OCI-LY1 (cell line): ENCODE data around the gene HEMGN.

Source experiments
- H2AFZ ChIP-seq: fragments of 200-600 bp; sonication (generic), shearing (Covaris generic); 2 replicates; pipeline ENCODE4 v1.6.0; 2014; ENCODE audit warnings: antibody characterized with exemption, mild to moderate bottlenecking, low read length
- H3F3A ChIP-seq: fragments of 200-600 bp; sonication (generic), shearing (Covaris generic); 2 replicates; pipeline ENCODE4 v1.6.0; 2014; ENCODE audit warnings: mild to moderate bottlenecking, antibody characterized with exemption, low read length, moderate library complexity; ENCODE audit not compliant: insufficient read depth
- H3K27ac ChIP-seq: fragments of 200-600 bp; sonication (generic); 2 replicates; pipeline ENCODE4 v1.5.1; 2014; ENCODE audit warnings: low read length, mixed run types, mild to moderate bottlenecking, low read depth; ENCODE audit not compliant: poor library complexity, severe bottlenecking
- H3K27me3 ChIP-seq: fragments of 200-600 bp; sonication (generic); 2 replicates; pipeline ENCODE4 v1.6.0; 2014; ENCODE audit warnings: antibody characterized with exemption, mild to moderate bottlenecking, low read length, moderate library complexity; ENCODE audit not compliant: insufficient read depth
- H3K36me3 ChIP-seq: fragments of 200-600 bp; sonication (generic); 2 replicates; pipeline ENCODE4 v1.6.1; 2014; ENCODE audit warnings: mild to moderate bottlenecking, antibody characterized with exemption, low read length, moderate library complexity, mixed read lengths; ENCODE audit not compliant: insufficient read depth
- H3K4me1 ChIP-seq: fragments of 200-600 bp; sonication (generic); 2 replicates; pipeline ENCODE4 v1.5.1; 2014; ENCODE audit warnings: mild to moderate bottlenecking, low read length, moderate library complexity; ENCODE audit not compliant: insufficient read depth, severe bottlenecking
- H3K4me2 ChIP-seq: fragments of 200-600 bp; sonication (generic), shearing (Covaris generic); 2 replicates; pipeline ENCODE4 v1.6.1; 2014; ENCODE audit warnings: low read length
- H3K4me3 ChIP-seq: fragments of 200-600 bp; sonication (generic); 2 replicates; pipeline ENCODE4 v1.5.1; 2014; ENCODE audit warnings: low read length, low read depth, mild to moderate bottlenecking, mixed read lengths; ENCODE audit not compliant: poor library complexity, severe bottlenecking
- H3K79me2 ChIP-seq: fragments of 200-600 bp; shearing (Covaris generic); 2 replicates; pipeline ENCODE4 v1.6.1; 2016; ENCODE audit warnings: mixed run types, low read length, mixed read lengths; ENCODE audit not compliant: insufficient read depth
- H3K9ac ChIP-seq: fragments of 200-600 bp; sonication (generic), shearing (Covaris generic); 2 replicates; pipeline ENCODE4 v1.6.1; 2014; ENCODE audit warnings: mild to moderate bottlenecking, low read length, mixed read lengths
- H3K9me2 ChIP-seq: fragments of 200-600 bp; sonication (generic), shearing (Covaris generic); 2 replicates; pipeline ENCODE4 v1.6.1; 2014; ENCODE audit warnings: low read depth, mild to moderate bottlenecking, low read length, mixed read lengths
- H3K9me3 ChIP-seq: fragments of 200-600 bp; shearing (Covaris generic); 2 replicates; pipeline ENCODE4 v1.6.1; 2014; ENCODE audit warnings: low read length, mixed read lengths
- H4K20me1 ChIP-seq: fragments of 200-600 bp; sonication (generic), shearing (Covaris generic); 2 replicates; pipeline ENCODE4 v1.6.0; 2016; ENCODE audit warnings: mild to moderate bottlenecking, low read length; ENCODE audit not compliant: insufficient read depth
- EZH2 ChIP-seq: fragments of 200-600 bp; sonication (generic), shearing (Covaris generic); IDR thresholded peaks from 2 replicates; pipeline ENCODE4 v1.8.0; 2017; ENCODE audit warnings: borderline replicate concordance, mixed run types, mild to moderate bottlenecking, antibody characterized with exemption, low read length, moderate library complexity, mixed read lengths
- TF ChIP-seq, protein P1 (sequence below): fragments of 200-600 bp; sonication (generic), shearing (Covaris generic); IDR thresholded peaks from 2 replicates; pipeline ENCODE4 v1.5.1; 2017; ENCODE audit warnings: mild to moderate bottlenecking, antibody characterized with exemption, low read length, moderate library complexity, mixed read lengths

Gene HEMGN, protein sequence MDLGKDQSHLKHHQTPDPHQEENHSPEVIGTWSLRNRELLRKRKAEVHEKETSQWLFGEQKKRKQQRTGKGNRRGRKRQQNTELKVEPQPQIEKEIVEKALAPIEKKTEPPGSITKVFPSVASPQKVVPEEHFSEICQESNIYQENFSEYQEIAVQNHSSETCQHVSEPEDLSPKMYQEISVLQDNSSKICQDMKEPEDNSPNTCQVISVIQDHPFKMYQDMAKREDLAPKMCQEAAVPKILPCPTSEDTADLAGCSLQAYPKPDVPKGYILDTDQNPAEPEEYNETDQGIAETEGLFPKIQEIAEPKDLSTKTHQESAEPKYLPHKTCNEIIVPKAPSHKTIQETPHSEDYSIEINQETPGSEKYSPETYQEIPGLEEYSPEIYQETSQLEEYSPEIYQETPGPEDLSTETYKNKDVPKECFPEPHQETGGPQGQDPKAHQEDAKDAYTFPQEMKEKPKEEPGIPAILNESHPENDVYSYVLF

DNA sequence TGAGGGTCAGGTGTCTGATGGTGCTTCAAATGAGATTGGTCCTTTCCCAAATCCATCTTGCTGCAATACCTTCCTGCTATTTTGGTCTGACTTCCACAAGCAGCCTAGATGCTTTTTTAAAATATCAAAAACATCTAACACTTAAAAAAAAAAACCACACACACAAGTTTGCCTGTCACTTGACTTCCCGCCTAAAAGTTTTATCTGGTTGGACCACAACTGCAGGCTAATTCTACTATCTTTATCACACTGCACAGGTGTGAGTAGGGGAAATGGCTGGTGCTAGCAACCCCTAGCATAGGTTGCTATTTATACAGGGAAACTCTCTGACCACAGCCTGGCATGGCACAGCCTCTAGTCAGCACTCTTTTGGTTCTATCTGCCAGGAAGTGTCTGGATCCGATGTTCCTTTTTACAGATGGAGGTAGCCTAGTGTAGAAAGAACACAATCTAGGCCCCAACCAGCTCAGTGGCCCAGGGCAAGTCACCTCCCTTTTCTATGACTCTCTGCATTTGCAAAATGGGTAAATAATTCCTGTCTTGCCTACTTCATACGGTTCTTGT lies at the start of gene HEMGN:
Gene HEMGN (minus strand): TSS at position 92 of the 564 bp plus-strand sequence. CDS start 36 bp downstream, at position 56.
- Histone ChIP-seq H3K4me3 (no peak within 1 kb of the TSS), H3F3A (no peaks in the 10 kb centered on the region), H3K27ac (no peak within 1 kb of the TSS), H2AFZ (no peak within 1 kb of the TSS), H3K9me2 (no peaks in the 10 kb centered on the region), H3K27me3 (no peaks in the 10 kb centered on the region; the same call in 1 of the 2 replicates), H3K79me2 (no peaks in the 10 kb centered on the region), H3K36me3 (no peaks in the 10 kb centered on the region), H3K9ac (no peak within 1 kb of the TSS), H3K4me2 (no peak within 1 kb of the TSS), H3K4me1 (peaks cover 6% of the 10 kb centered on the region), H3K9me3 (no peaks in the 10 kb centered on the region), H4K20me1 (no peaks in the 10 kb centered on the region)
- no peak for TF ChIP-seq EZH2
- TF ChIP-seq, protein P1, sequence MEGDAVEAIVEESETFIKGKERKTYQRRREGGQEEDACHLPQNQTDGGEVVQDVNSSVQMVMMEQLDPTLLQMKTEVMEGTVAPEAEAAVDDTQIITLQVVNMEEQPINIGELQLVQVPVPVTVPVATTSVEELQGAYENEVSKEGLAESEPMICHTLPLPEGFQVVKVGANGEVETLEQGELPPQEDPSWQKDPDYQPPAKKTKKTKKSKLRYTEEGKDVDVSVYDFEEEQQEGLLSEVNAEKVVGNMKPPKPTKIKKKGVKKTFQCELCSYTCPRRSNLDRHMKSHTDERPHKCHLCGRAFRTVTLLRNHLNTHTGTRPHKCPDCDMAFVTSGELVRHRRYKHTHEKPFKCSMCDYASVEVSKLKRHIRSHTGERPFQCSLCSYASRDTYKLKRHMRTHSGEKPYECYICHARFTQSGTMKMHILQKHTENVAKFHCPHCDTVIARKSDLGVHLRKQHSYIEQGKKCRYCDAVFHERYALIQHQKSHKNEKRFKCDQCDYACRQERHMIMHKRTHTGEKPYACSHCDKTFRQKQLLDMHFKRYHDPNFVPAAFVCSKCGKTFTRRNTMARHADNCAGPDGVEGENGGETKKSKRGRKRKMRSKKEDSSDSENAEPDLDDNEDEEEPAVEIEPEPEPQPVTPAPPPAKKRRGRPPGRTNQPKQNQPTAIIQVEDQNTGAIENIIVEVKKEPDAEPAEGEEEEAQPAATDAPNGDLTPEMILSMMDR = no peak

DNA sequence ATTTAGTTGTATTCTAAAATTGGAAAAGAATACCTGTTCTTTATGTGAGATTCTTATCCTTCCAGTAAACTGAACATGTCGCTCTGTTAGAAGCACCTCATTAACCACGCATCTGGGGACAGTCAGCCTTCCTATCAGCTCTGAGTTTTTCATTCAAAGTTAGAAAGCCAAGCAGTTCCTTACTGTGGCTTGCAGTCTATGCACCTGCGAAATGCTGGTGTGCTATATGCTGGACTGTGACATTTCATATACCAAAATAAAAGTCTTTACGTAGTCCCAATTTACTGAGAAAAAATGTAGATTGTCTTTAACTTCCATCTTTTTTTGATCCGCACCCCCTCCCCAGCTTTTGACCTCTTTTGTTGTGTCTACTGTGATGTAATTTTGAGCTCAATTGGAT lies 49.5 kb upstream of the HEMGN start:
- peak overlapping the region; percentile 91 for H3K27ac ChIP-seq
- peaks cover 4% of the 10 kb centered on the region; the same call in 1 of the 2 replicates for H3K36me3 ChIP-seq
- H3K9me2 ChIP-seq = no peaks in the 10 kb centered on the region
- peaks cover 78% of the 10 kb centered on the region for H3K79me2 ChIP-seq
- no peaks in the 10 kb centered on the region for H3F3A ChIP-seq
- peaks cover 80% of the 10 kb centered on the region for H3K4me1 ChIP-seq
- H2AFZ ChIP-seq = no peak overlapping the region
- peak overlapping the region; percentile 100 for H3K9ac ChIP-seq
- no peaks in the 10 kb centered on the region for H3K9me3 ChIP-seq
- no peak for TF ChIP-seq EZH2
- TF ChIP-seq, protein P1 = no peak
- H3K4me3 ChIP-seq = peak overlapping the region; percentile 94
- no peaks in the 10 kb centered on the region for H3K27me3 ChIP-seq
- H4K20me1 ChIP-seq = no peaks in the 10 kb centered on the region
- H3K4me2 ChIP-seq = peak overlapping the region; percentile 99

DNA sequence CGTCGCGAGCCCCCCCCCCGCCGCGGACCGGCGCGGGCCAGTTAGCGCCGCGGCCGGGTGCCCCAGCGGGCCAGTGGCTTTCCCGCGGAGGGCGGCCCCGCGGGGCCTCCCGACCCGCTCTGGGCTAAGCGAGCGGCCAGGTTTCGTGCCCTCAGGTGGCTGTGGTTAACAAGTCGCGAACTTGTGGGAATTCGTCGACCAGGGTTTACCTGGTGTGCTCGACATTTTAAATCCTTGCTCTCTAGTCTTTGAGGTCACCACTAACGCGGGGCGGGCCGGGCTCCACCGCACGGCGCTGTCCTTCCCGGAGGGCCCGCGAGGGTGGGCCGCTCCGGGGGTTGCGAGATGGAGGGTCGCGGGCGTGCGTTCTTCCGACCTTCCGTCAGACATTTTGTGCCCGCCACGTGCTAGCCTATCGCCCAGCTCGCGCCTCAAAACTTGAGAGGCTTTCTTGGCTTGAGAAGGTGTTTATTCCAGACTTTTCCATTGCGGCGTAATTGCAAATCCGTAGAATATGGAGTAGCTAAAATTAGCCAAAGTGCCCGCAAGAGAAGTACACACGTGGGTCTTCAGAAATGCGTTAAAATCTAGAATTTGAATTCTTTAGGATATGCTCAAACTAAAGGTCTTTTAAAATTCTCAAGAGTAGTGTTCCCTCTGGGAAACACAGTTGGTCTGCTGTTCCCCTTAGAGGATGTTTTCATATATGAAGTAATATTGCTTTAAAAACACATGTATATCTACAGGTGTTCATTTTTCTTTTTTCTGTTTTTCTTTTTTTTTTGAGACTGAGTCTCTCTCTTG lies 47.3 kb upstream of the HEMGN start:
- Histone ChIP-seq H3K4me1 (peaks cover 72% of the 10 kb centered on the region), H2AFZ (no peak overlapping the region), H3K27ac (peak overlapping the region; percentile 91), H3K36me3 (peaks cover 4% of the 10 kb centered on the region; the same call in 1 of the 2 replicates), H3K79me2 (peaks cover 56% of the 10 kb centered on the region), H3K9ac (peak overlapping the region; percentile 100), H3K9me2 (no peaks in the 10 kb centered on the region), H3K27me3 (no peaks in the 10 kb centered on the region), H3F3A (no peaks in the 10 kb centered on the region), H4K20me1 (no peaks in the 10 kb centered on the region), H3K4me2 (peak overlapping the region; percentile 99), H3K4me3 (peak overlapping the region; percentile 94), H3K9me3 (no peaks in the 10 kb centered on the region)
- TF ChIP-seq, protein P1 = no peak
- TF ChIP-seq EZH2 = no peak
